Cardiac atrium fibroblast (primary cell): ENCODE results near the gene MAP4K1. TPM values are rescaled to one million over a fixed set of nuclear protein-coding genes. Genes with fewer than 3 reads are reported as not detected.

Source experiments
- total RNA-seq: library from RNA; depleted of rRNA; stranded (reverse); fragments of >200 nt; gene quantifications from 2 replicates; pipeline ENCODE4 v1.2.3, GENCODE V29; 2015

The MAP4K1 gene
- total RNA-seq, result 0.16 and 0.90 TPM in 2 replicates

DNA sequence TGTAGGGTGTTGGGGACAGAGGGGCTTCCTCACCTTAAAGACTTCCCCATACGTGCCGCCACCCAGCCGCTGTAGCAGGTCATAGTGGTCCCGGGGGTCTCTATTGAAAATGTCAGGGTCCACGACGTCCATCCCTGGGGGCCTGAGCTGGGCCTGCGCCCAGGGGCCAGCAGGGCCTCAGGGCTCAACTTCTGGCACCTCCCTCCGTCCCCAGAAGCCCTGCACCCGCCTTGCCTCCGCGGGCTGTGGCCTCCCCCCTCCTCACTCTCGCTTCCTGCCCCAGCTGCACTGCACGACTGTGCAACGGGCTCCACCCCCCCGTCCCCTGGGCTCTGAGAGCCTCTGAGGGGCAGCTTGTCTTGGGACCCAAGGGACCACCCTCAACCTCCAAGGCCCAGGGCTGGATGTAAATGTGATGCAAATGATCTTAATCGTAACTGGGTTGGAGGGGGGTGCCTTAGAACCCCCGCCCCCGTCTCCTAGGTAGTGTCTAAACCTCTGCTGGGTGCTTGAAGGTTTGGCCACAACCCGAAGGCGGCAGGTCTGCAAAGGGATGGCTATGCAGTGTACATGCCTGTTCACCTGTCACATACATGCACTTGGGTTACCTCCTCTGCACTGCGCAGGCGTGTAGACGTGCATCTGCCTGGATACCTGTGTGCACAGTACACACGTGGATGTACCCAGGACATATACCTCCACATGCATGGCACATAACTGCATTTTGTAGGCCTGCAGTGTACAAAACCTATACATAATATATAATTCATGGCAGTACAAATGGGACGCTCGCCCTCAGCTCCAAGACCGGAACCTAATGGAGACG, at the start of gene MAP4K1:
Gene MAP4K1 (minus strand): TSS at position 190 of the 826 bp plus-strand sequence. CDS start 58 bp downstream, at position 132.

DNA sequence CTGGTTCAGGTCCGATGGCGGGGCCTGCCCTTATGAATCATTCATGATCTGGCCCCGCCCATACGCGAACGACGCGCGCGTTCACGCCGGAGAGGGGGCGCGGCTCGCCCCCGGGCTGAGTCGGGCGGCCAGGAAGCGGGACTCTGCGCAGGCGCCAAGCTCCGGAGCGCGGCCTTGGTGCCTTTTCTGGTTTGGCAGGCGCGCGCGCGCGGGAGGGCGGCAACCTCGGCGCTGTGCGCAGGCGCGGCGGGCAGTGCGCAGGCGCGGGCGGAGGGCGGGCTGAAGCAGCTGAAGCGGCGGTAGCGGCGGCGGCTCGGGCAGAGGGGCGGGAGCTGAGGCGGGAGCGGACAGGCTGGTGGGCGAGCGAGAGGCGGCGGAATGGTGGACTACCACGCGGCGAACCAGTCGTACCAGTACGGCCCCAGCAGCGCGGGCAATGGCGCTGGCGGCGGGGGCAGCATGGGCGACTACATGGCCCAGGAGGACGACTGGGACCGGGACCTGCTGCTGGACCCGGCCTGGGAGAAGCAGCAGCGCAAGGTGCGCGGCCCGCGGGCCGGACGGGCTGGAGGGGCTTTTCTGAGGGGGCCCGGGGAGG, 29.7 kb upstream of the MAP4K1 start, which contains the start of gene ACTN4:
Gene ACTN4 (plus strand): TSS at position 282 of the 598 bp plus-strand sequence. CDS start 97 bp downstream, at position 379.

DNA sequence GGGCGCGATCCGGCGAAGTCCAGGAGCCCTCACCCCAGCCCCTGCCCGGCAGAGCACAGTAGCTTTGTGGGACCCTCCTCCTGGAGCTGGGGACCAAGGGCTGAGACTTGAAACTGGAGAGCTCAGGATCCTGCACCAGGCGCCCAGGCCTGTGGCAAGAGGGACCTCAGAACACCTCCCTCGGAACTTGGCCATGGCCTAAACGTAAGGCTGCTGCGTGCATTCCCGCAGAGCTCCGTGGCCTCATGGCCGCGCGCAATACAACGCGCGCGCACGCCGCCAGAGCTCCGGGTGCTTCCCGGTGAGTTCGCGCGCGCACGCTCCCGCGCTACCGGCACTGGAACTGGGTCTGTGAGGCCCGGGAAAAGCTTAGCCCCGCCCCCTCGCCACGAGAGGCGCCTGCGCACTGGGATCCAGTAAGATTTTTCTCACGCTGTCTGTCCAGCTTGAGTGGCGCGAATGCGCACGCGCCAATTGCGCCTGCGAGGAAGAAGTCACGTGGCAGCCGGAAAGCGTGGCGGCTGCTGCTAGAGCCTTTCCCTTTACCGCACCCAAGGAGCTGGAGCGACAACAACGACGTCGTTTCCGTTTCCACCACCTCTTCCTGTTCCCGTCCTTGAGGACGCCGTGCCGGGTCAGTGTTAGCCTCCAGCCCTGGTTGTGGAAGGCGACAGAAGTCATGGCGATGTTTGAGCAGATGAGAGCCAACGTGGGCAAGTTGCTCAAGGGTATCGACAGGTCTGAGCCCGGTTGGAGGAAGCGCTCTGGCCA, 1.0 kb upstream of the MAP4K1 start, which contains the start of gene EIF3K:
Gene EIF3K (plus strand): TSS at position 599 of the 771 bp plus-strand sequence. CDS start 81 bp downstream, at position 680.

Other genes starting within 250 kb of the MAP4K1 start
- gene PSMD8, start 243.4 kb downstream of the MAP4K1 start, total RNA-seq, result 343 and 367 TPM in 2 replicates
- gene GGN, start 229.9 kb downstream of the MAP4K1 start, total RNA-seq, result 2.3 TPM in 1 of 2 replicates, not detected in the other
- gene SPRED3, start 229.3 kb downstream of the MAP4K1 start, total RNA-seq, result 3.9 and 6.9 TPM in 2 replicates
- 9.9 and 11.5 TPM in 2 replicates for gene FAM98C, start 214.9 kb downstream of the MAP4K1 start, total RNA-seq
- not detected in 2 replicates for gene RASGRP4, start 191.7 kb downstream of the MAP4K1 start, total RNA-seq
- gene RYR1, start 184.3 kb downstream of the MAP4K1 start, total RNA-seq, result under 0.01 TPM in 1 of 2 replicates, not detected in the other
- gene EIF3K, start 1.2 kb upstream of the MAP4K1 start, total RNA-seq, result 443 and 497 TPM in 2 replicates
- gene ACTN4, start 29.7 kb upstream of the MAP4K1 start, total RNA-seq, result 309 and 476 TPM in 2 replicates
- 2.8 TPM in 1 of 2 replicates, not detected in the other for gene CAPN12, start 126.5 kb upstream of the MAP4K1 start, total RNA-seq
- gene LGALS7, start 155.6 kb upstream of the MAP4K1 start, total RNA-seq, result not detected in 2 replicates
- gene LGALS7B, start 171.2 kb upstream of the MAP4K1 start, total RNA-seq, result not detected in 2 replicates
- gene LGALS4, start 195.0 kb upstream of the MAP4K1 start, total RNA-seq, result not detected in 2 replicates
- gene ECH1, start 213.8 kb upstream of the MAP4K1 start, total RNA-seq, result 61.9 and 89.9 TPM in 2 replicates
- gene HNRNPL, start 232.0 kb upstream of the MAP4K1 start, total RNA-seq, result 179 and 198 TPM in 2 replicates